ENCODE results near the gene MYOF.
A peak's percentile ranks its signal among the peaks of the same experiment; 100 is the strongest.
"Not testable (repeated sequence)": the region's sequence is repeated elsewhere in the genome, so short reads cannot be mapped to it uniquely, and the experiment has no call there.

The MYOF gene

GRCh38 chr10:93299606-93300287, 182.4 kb downstream of the MYOF start:
- no peak for DNase-seq (ENCODE audit: low read depth, low spot score)

- no peak for DNase-seq (ENCODE audit: low read depth, low spot score)
These were observed 182.9 kb downstream of the MYOF start for GRCh38 chr10:93299195-93299594.

GRCh38 chr10:93296151-93296550, 186.0 kb downstream of the MYOF start:
- DNase-seq (ENCODE audit: low read depth, low spot score) = no peak

- DNase-seq (ENCODE audit: low read depth, low spot score) = no peak
These were observed 188.1 kb downstream of the MYOF start for GRCh38 chr10:93293999-93294398.

GRCh38 chr10:93290661-93291354, 191.3 kb downstream of the MYOF start:
- DNase-seq (ENCODE audit: low read depth, low spot score) = no peak

- DNase-seq (ENCODE audit: low read depth, low spot score) = peak; percentile 90
These were observed 193.2 kb downstream of the MYOF start for GRCh38 chr10:93288679-93289634.

- no peak for DNase-seq (ENCODE audit: low read depth, low spot score)
These were observed 194.4 kb downstream of the MYOF start for GRCh38 chr10:93287775-93288174.

- not testable (repeated sequence) for DNase-seq (ENCODE audit: low read depth, low spot score)
These were observed 197.9 kb downstream of the MYOF start for GRCh38 chr10:93284246-93284645.

GRCh38 chr10:93281367-93281720, 200.8 kb downstream of the MYOF start:
- DNase-seq (ENCODE audit: low read depth, low spot score) = no peak

- peak; percentile 95 for DNase-seq (ENCODE audit: low read depth, low spot score)
These were observed 201.3 kb downstream of the MYOF start for GRCh38 chr10:93280699-93281366.

- no peak for DNase-seq (ENCODE audit: low read depth, low spot score)
These were observed 201.9 kb downstream of the MYOF start for GRCh38 chr10:93280121-93280698.

GRCh38 chr10:93277360-93277759, 204.8 kb downstream of the MYOF start:
- DNase-seq (ENCODE audit: low read depth, low spot score) = no peak

GRCh38 chr10:93274419-93274818, 207.7 kb downstream of the MYOF start:
- no peak for DNase-seq (ENCODE audit: low read depth, low spot score)

- DNase-seq (ENCODE audit: low read depth, low spot score) = peak; percentile 99
These were observed 209.1 kb downstream of the MYOF start for GRCh38 chr10:93272884-93273675.

GRCh38 chr10:93271347-93271746, 210.8 kb downstream of the MYOF start:
- DNase-seq (ENCODE audit: low read depth, low spot score) = no peak

GRCh38 chr10:93269281-93269680, 212.9 kb downstream of the MYOF start:
- DNase-seq (ENCODE audit: low read depth, low spot score) = no peak

- no peak for DNase-seq (ENCODE audit: low read depth, low spot score)
These were observed 214.1 kb downstream of the MYOF start for GRCh38 chr10:93268021-93268420.

- no peak for DNase-seq (ENCODE audit: low read depth, low spot score)
These were observed 214.6 kb downstream of the MYOF start for GRCh38 chr10:93267521-93267920.

- no peak for DNase-seq (ENCODE audit: low read depth, low spot score)
These were observed 215.3 kb downstream of the MYOF start for GRCh38 chr10:93266858-93267257.

- DNase-seq (ENCODE audit: low read depth, low spot score) = no peak
These were observed 220.0 kb downstream of the MYOF start for GRCh38 chr10:93261961-93262610.

All from iPS DF 19.7 (cell line).